ENCODE measurements around the gene TIGD7. TPM values are rescaled to one million over a fixed set of nuclear protein-coding genes. Genes with fewer than 3 reads are reported as not detected.

The TIGD7 gene
- total RNA-seq, 1 donor from 2014 or later: 1.6 TPM

GRCh38 chr16:3249020-3249419 lies 56.2 kb downstream of the TIGD7 start:
- intact Hi-C loops (cut with DNase I): no loop called here
- no peak for TF ChIP-seq CTCF (IDR thresholded peaks at IDR 0.05)
- no peak for DNase-seq (ENCODE audit: low spot score in 2 of 2)
- H3K4me3 ChIP-seq: no peak overlapping the region
- H3K27ac ChIP-seq: no peak overlapping the region
- no peaks in the 10 kb centered on the region for H3K4me1 ChIP-seq
- H3K9me3 ChIP-seq: no peaks in the 10 kb centered on the region
- H3K36me3 ChIP-seq: no peaks in the 10 kb centered on the region
- H3K27me3 ChIP-seq: no peaks in the 10 kb centered on the region

Other genes with a start within 250 kb of the TIGD7 start
- 139 TPM for gene IL32, start 239.8 kb downstream of the TIGD7 start, total RNA-seq
- not detected for gene ZSCAN10, start 206.1 kb downstream of the TIGD7 start, total RNA-seq
- gene ZNF205, start 192.8 kb downstream of the TIGD7 start, total RNA-seq: 49.8 TPM
- 25.3 TPM for gene ZNF213, start 170.4 kb downstream of the TIGD7 start, total RNA-seq
- gene OR1F1, start 117.2 kb downstream of the TIGD7 start, total RNA-seq: not detected
- 14.6 TPM for gene ZNF200, start 70.3 kb downstream of the TIGD7 start, total RNA-seq
- 1.1 TPM for gene MEFV, start 48.8 kb downstream of the TIGD7 start, total RNA-seq
- gene ZNF263, start 21.9 kb downstream of the TIGD7 start, total RNA-seq: 61.8 TPM
- 8.3 TPM for gene ZNF75A, start 67 bp upstream of the TIGD7 start, total RNA-seq
- not detected for gene OR2C1, start 50.5 kb upstream of the TIGD7 start, total RNA-seq
- gene ZSCAN32, start 95.6 kb upstream of the TIGD7 start, total RNA-seq: 4.2 TPM
- gene ZNF174, start 95.8 kb upstream of the TIGD7 start, total RNA-seq: 16.0 TPM
- 0.21 TPM for gene ZNF597, start 138.1 kb upstream of the TIGD7 start, total RNA-seq
- 74.6 TPM for gene NAA60, start 138.2 kb upstream of the TIGD7 start, total RNA-seq
- not detected for gene C16orf90, start 190.1 kb upstream of the TIGD7 start, total RNA-seq
- 72.4 TPM for gene CLUAP1, start 195.6 kb upstream of the TIGD7 start, total RNA-seq